HG03139 (cell line): ENCODE results near the gene HSD11B1.

ENCODE experiments used
- ATAC-seq: cut with Tn5 transposase; IDR thresholded peaks from one replicate; pipeline ENCODE4 v1.9.1; 2021; ENCODE audit not compliant: unreplicated experiment

HSD11B1 gene

DNA sequence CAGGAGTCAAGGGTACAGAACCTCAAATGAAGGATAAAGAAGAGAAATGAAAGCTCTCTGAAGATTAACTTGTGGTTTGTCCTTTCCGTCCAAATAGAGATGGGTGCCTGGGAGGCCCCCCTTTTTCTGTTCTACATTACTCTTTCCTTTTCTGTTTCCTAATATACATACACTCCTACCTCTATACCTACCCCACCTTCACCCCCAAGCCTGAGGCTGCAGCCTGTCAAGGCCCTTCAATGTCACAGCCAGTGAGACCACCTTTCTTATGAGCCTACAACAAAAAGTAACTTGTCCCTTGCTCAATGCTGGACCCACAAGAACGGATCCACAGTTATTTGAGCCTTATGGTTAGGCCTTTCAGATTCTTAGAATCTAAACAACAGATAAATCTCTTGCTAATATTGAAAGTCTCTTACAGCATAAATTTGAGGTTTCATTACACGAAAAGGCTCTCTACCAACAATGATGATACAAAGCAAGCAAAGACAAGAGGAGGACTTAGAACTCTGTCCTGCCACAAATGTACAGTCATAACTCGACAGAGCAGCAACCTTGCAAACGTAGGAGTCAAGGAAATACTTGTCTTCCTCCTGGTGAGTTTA lies 47.1 kb downstream of the HSD11B1 start:
- peak; percentile 35 for ATAC-seq

DNA sequence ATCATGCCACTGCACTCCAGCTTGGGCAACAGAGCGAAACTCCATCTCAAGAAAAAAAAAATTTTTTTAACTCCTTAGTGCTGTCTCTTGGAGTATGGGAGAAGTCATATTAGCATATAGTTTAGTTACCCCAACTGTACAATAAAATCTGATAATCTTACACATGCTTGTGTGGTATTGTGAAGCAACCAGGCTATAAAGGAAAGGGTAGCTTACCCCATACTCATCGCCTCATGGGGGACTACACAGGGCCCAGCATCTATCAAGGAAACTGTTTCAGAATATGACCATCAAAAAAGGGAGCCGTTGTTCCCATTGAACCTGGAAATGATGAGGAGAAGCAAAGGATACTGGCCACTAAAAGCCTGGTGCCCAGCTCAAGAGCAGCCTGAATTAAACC lies 48.2 kb downstream of the HSD11B1 start:
- no peak for ATAC-seq

DNA sequence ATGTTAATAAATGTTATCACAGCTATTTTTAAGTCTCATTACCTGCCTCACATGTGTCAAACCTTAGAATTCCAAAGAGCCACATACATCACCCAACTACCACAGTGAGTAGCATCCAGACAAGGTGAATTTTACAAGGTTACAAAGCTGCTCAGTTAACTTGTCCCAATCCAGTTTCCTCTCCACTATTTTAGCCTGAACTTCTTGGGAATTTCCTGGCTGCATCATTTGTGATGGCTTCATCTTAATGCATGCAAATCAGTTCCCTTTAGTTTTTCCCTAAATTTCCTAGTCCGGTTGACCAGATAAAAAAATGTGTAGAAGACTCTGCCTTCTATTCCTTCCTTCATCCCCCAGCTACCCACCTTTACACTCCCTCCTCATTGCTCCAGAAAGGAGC lies 50.6 kb downstream of the HSD11B1 start:
- ATAC-seq: no peak

DNA sequence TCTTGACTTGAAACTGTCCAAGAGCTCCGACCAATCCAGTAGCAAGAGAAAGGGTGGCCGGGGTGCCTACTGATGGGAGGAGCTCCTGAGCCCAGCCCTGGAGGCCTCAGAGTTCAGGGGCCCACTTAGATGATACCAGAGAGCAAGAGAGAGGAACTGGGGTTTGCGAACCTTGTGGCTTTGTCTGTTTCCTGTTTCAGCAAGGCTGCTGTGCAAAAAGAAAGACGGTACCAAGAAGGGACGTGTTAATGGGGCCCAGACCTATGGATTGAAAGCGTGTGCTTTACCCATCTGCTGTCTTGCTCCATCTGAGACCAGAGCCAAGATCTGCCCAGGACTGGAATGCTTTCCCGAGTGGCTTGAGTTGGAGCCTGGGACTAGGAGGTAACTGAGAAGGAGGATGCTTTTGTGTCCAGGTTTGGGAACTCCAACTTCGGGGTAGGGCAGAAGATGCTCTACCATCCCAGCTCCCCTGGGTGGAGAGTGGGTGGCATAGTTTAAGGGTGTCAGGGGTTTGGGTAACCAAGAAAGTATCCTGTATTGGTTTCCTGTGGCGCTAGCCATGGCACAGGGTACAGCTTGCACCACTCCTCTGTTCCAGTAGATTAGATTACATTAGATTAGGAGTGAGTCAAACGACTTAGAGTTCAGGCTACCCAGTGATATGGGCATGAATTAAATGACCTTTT lies 51.4 kb downstream of the HSD11B1 start, which contains the start of gene TRAF3IP3:
TSS of gene TRAF3IP3 (plus strand) at position 128 of the 689 bp plus-strand sequence. CDS start 3,987 bp downstream, outside the sequence.
- peak; percentile 81 for ATAC-seq

DNA sequence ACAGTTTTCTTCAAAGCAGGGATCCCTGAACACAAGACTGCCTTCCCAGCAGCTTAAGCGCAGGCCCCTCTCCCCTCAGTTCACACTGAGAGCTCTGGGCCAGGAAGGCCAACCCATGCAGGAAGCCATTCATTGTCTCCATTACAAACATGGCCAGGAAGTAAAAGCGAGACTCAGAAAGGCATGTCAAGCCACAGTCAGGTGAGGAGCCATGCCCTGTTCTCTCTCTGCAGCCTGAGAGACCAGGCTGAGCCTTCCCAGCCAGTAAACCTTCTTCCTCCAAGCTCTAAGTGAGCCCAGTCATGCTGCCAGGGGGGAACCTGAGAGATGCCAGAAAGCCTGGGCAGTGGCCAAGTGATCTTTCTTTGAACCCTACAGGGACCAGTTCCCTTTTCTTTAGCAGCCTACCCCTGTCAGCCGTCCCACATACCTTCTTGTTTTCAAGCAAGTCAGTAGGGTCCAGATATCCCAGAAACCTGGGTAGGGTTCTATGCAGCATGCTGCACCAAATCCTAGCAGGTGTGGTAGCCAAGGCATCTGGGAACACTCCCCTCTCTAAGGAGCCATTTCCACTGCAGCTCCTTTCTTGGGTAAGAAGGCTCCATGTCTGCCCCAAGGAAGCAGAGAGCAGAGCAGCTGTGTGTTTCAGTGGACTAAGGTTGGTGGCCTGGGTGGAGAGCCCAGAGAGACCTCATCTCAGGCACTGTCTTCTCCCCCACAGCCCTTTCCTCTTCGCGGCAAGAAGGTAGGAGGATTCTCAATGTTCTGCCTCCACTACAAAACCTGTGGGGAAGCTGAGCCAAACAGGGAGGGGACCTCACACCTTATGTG lies 52.2 kb downstream of the HSD11B1 start:
- ATAC-seq: no peak

DNA sequence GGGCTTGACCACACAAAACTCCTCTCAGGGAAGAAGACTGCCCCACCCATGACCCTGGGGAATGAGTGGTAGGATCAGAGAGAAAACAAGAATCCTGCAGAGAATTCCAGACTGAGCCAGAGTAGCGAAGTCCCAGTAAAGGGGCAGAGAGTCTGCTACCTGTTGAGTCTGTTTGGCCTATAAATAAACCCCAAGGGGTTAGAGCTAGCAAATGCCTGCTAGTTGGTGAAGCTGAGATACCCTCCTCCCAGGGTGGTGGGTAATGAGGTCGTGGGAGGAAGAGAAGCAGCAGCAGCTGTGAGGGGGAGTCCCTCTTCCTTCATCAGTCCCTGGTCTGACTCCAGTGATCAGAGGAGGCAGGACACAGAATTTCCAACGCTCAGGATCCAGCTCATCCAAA lies 53.8 kb downstream of the HSD11B1 start:
- ATAC-seq: no peak

DNA sequence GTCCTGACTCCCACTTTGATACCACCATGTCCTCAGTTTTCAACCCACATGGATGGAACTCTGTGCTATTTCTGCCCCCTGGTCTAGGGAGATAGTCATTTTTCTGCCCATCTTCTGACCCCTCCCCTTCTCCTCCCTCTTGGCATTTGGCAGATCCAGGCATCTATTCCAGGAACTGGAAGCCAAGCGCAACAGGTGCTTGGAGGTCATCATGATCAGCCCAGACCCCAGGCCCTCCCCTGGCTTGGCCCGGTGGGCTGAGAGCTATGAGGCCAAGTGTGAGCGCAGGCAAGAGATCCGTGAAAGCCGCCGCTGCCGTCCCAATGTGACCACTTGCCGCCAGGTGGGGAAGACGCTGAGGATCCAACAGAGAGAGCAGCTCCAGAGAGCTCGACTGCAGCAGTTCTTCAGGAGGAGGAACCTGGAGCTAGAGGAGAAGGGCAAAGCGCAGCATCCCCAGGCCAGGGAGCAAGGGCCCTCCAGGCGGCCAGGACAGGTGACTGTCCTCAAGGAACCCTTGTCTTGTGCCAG lies 55.2 kb downstream of the HSD11B1 start:
- ATAC-seq: no peak

DNA sequence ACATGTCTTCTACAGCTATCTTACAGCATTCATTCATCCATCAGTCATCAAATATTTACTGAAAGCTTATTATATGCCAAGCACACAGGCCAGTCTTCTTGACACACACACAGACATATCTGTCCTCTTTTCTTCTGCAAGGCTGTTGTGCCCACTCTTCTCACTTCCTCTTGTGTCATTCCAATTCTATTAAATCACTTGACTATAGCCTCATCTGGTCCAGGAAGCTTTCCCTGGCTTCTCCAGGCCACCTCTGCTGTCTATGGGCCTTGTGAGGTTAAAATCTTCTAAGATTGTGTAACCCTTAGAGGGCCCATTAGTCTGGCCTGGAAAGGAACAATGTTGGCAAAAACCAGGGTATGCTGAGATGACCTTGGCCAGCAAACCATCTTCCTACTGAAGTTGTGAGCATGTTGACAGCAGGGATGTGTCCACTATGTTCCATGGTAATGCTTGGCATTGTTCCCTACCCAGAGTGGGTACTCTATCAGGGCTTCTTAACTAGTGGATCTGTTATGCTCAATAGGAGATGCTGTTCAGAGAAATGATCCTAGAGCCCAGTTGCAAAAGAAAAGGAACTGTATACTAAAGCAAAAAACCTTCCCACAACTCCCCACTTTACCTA lies 56.5 kb downstream of the HSD11B1 start:
- ATAC-seq: no peak

DNA sequence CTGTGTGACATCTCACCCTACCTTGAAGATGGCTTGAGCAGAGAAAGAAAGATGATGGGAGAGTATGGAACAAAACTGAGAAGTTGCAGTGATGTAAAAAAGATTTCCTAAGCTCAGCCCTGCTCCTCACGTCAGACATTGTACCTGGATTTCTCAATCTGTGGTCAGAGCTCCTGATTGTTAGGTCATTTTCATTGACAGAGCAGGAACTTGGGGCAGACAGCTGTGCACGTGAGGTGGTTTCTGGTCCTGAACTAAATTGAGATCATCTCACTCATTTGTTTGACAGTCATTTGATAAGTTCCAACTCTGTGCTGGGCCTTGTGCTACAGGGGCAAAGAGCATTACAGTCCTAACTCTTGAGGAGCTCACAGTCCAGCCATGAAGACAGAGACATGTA lies 61.4 kb downstream of the HSD11B1 start:
- no peak for ATAC-seq

DNA sequence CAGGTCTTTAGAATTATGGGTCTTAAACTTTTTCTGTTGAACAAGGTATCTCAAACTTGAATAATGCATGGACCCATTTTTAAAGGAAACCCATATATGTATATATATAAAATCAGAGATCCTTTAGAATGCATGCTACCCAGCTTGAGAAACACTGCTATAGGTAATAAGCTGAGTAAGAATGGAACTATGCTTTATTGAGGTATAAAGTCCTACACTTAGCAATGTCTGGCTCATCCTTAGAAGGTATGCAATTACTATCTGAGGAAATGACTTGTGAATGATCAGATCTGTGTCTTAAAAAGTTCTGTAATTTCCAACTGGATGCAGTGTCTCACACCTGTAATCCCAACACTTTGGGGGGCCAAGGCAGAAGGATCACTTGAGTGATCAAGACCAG lies 62.5 kb downstream of the HSD11B1 start:
- ATAC-seq: no peak

DNA sequence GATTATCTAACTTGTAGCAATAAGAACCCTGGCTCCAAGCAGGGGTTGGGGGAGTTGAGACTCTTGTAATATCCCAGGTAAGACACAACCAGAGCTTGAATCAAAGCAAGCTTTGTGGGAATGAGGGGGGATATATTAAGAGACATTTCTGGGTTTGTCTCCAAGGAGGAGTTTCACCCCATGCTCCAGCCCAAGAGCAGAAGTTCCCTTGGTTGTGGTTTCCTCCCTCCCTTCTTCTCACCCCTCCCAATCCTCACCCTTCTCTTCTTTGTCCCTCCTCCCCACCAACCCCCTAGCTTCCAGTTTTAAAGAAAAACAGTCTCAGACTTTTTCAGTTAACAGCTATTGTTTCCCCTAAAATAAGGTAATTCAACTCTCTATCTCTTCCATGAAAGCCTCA lies 63.1 kb downstream of the HSD11B1 start:
- no peak for ATAC-seq

DNA sequence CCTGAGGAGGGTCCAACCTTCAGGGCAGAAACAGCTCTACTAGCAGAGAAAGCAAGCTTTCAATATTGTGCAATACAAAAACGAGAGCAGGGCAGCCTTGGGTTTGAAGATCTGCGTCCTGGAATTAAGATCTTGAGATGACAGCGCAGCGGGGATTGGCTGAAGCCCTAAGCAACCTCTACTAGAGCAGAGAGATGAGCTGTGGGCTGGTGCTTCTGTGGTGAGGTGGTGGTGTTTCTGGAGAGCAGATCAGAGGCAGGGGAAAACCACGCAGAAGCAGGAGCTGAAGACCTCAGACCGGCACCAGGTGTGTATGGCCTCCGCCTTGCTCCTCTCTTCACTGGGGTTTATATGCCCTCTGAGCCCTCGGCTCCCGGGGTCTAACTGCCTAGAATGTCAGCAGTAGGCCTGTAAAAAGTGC lies 63.7 kb downstream of the HSD11B1 start:
- ATAC-seq: peak; percentile 78

DNA sequence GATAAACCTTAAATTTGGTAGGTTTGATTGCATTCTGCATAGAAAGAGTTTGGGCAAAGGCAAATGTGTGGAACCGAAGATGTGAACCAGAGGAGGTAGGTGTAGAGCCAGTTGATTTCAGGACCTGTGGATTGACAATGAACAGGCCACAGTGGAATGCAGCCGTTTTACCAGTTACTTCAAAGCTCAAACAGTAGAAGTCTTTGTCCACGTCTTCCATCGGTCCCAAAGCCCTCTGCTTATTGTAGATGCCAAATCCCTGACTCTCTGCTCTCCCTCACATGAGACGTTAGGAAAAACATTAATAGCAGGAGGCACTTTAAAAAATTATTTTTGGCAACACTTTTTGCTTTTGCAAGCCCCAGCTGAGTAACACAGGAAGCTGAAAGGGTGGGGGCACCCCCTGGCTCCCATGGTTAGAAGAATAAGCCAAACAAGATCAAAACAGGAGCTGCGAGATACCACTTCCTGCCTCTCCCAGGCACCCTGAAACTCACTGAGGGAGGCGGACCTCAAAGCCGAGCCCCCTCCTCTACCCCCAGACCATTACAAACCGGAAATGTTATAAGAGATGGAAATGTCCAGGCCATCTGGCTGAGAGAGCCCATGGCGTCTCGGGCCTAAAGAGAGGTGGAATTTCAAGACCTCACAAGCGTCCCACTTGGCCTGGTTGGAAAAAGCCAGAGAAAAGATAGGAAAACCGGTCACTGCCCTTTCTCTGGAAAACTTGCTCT lies 64.7 kb downstream of the HSD11B1 start:
- peak; percentile 75 for ATAC-seq

DNA sequence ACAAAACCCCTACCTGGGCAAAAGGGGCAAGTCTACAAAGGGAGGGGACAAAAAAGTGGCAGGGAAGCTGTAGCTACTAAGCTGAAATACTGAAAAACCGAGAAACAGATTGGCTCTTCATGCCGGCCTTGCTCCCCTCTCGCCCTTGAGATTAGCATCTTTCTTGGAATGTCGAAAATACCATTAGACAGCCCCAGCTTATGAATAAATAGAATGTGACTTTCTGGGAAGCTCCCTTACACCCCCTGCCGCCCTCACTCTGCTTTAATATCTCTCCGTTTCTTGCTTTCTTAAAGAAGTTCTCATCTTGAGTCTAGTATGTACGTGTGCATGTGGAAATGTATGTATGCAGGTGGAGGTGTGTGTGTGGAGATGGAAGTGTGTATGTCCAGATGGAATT lies 65.3 kb downstream of the HSD11B1 start:
- no peak for ATAC-seq

DNA sequence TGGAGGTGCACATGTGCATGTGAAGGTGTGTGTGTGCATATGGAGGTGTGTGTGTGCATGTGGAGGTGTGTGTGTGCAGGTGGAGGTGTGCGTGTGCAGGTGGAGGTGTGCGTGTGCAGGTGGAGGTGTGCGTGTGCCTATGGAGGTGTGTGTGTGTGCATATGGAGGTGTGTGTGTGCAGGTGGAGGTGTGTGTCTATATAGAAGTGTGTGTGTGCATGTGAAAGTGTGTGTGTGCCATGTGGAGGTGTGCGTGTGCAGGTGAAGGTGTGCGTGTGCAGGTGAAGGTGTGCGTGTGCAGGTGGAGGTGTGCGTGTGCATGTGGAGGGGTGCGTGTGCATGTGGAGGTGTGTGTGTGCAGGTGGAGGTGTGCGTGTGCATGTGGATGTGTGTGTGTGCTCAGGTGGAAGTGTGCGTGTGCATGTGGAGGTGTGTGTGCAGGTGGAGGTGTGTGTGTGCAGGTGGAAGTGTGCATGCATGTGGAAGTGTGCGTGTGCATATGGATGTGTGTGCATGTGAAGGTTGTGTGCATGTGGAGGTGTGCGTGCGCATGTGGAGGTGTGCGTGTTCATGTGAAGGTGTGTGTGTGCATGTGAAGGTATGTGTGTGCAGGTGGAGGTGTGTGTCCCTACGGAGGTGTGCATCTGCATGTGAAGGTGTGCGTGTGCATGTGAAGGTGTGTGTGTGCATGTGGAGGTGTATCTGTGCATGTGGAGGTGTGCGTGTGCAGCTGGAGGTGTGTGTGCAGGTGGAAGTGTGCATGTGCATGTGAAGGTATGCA lies 66.2 kb downstream of the HSD11B1 start:
- no peak for ATAC-seq

DNA sequence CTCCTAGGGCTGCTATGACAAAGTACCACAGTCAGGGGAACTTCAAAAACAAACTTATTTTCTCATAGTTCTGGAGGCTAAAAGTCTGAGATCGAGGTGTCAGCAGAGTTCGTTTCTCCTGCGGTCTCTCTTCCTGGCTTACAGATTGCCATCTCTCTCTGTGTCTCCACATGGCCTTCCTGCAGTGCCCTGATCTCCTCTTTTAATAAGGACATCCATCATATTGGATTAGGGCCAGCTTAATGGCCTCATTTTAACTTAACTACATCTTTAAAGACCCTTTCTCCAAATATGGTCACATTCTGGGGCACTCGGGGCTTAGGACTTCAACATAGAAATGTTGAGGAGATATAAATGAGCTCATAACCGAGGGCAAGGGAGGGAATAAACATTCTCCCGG lies 67.5 kb downstream of the HSD11B1 start:
- ATAC-seq: no peak

DNA sequence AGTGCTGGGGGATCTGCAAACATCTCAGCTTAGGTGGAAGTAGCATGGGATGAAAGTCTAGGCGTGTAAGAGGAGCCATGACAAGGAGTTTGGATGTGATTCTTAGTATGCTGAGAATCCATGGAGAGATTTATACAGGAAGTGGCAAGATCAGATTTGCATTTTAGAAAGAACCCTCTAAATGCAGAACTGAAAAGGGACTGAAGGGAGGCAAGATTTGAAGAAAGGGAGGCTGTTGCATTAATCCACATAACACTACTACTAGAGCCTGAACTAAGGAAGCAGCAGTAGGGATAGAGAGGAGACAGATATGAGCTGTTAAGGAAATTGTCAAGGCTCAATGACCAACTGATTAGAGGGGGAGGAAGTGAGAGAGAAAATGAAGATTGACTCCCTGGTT lies 69.9 kb downstream of the HSD11B1 start:
- ATAC-seq: no peak

DNA sequence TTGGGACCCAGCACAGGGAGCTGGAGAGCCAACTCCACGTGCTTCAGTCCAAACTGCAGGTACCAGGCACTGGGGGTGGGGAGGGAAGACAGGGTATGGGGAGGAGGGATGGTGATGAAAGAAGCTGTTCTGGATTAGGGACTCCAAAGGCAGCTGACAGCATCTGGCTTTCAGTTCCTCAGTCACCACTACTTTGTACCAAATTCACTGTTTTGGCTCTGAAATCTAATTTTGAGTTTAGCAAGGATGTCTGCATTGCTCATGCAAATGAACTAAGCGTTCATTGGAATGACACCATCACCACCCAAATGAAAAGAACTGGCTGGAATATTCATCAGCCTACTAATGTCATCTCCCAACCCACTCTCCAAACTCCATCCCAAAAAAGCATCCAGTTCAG lies 71.0 kb downstream of the HSD11B1 start:
- no peak for ATAC-seq

DNA sequence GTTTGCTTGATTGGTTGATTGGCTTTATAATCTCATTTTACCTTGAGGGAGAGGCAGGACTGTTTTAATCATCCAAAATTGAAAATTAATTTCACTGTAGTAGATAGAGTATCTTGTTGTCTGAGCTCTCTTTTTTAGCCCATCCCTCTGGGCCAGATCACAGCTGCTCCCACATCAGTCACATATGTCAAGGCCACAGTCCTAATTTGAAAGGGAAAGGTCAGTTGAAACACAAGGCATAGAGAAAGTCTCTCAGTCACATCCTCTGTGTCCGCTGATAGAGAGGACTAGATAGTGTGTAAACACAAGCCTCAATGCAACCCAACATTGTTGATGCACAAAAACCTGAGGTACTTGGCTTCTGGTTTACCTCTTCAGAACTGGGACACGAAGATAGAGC lies 72.9 kb downstream of the HSD11B1 start:
- ATAC-seq: no peak

DNA sequence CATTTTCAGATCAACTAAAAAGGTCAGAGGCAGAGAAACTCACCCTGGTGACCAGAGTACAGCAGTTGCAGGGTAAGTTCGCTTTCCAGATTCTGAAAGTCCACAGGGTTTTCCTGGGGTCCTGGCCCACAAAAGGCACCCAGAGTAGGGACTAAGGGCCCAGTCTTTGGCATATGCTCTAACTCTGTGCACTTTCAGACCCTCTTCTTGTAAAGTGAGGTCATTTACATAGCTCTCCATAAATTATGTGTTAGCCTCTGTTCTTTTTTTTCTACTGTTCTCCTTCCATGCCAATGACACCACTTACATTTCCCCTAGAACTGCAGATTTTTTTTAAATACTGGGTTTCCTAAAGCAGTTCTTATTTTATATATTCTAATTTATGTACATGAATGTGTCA lies 73.5 kb downstream of the HSD11B1 start:
- ATAC-seq: no peak
